Measurements from ENCODE around the gene MICAL2.

Gene MICAL2

DNA sequence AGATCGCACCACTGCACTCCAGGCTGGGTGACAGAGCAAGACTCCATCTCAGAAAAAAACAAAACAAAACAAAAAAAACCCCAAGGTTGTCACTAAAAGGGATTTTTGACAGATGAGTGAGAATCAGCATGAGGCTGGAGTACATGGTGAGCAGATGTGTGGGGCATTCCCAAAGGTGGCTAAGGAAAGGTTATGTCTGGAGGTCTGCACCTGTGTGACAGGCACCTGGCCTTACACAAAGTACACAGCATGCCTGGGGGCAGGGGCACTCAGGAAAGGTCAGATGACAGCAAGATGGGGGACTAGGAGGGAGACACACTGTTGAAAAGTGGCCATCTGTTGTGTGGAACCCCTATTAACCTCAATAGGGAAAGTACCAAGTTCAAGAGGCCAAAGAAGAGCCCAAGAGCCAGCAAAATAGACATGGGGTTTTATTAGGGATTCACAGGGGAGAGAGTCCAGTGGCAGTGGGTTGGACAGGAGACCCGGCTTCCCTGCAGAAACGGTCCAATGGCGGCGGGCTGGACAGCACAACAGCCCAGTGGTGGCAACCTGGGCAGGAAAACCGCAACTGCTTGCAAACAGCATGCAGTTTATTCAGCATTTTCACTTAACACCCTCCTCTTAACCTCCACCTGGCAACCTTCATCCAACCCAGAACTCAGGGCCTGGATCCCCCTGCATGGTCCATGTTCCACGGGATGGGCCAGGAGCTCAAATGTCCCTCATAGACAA, 101.1 kb downstream of the MICAL2 start:
- no peak for ATAC-seq

GRCh38 chr11:12212174-12212820, 101.9 kb downstream of the MICAL2 start:
- TF ChIP-seq ZFP30 (CRISPR knock-in tag; IDR thresholded peaks at IDR 0.05): no peak
- no peak for TF ChIP-seq SNAI2 (CRISPR knock-in tag; IDR thresholded peaks at IDR 0.05)
- TF ChIP-seq ZNF8 (CRISPR knock-in tag; IDR thresholded peaks at IDR 0.05): no peak
- TF ChIP-seq BACH2 (CRISPR knock-in tag; IDR thresholded peaks at IDR 0.05; ENCODE audit: borderline replicate concordance): no peak
- TF ChIP-seq, protein P1, sequence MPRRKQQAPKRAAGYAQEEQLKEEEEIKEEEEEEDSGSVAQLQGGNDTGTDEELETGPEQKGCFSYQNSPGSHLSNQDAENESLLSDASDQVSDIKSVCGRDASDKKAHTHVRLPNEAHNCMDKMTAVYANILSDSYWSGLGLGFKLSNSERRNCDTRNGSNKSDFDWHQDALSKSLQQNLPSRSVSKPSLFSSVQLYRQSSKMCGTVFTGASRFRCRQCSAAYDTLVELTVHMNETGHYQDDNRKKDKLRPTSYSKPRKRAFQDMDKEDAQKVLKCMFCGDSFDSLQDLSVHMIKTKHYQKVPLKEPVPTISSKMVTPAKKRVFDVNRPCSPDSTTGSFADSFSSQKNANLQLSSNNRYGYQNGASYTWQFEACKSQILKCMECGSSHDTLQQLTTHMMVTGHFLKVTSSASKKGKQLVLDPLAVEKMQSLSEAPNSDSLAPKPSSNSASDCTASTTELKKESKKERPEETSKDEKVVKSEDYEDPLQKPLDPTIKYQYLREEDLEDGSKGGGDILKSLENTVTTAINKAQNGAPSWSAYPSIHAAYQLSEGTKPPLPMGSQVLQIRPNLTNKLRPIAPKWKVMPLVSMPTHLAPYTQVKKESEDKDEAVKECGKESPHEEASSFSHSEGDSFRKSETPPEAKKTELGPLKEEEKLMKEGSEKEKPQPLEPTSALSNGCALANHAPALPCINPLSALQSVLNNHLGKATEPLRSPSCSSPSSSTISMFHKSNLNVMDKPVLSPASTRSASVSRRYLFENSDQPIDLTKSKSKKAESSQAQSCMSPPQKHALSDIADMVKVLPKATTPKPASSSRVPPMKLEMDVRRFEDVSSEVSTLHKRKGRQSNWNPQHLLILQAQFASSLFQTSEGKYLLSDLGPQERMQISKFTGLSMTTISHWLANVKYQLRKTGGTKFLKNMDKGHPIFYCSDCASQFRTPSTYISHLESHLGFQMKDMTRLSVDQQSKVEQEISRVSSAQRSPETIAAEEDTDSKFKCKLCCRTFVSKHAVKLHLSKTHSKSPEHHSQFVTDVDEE (CRISPR knock-in tag; IDR thresholded peaks at IDR 0.05): no peak
- TF ChIP-seq TOX (CRISPR knock-in tag; IDR thresholded peaks at IDR 0.05; ENCODE audit: borderline replicate concordance): no peak
- no peak for TF ChIP-seq CSDC2 (CRISPR knock-in tag; IDR thresholded peaks at IDR 0.05)
- TF ChIP-seq, protein P2, sequence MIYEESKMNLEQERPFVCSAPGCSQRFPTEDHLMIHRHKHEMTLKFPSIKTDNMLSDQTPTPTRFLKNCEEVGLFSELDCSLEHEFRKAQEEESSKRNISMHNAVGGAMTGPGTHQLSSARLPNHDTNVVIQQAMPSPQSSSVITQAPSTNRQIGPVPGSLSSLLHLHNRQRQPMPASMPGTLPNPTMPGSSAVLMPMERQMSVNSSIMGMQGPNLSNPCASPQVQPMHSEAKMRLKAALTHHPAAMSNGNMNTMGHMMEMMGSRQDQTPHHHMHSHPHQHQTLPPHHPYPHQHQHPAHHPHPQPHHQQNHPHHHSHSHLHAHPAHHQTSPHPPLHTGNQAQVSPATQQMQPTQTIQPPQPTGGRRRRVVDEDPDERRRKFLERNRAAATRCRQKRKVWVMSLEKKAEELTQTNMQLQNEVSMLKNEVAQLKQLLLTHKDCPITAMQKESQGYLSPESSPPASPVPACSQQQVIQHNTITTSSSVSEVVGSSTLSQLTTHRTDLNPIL (CRISPR knock-in tag; IDR thresholded peaks at IDR 0.05; ENCODE audit: low read depth): no peak
- no peak for TF ChIP-seq ESRRG (CRISPR knock-in tag; IDR thresholded peaks at IDR 0.05)
- TF ChIP-seq PATZ1 (CRISPR knock-in tag; IDR thresholded peaks at IDR 0.05; ENCODE audit: borderline replicate concordance): no peak
- TF ChIP-seq RARB (CRISPR knock-in tag; IDR thresholded peaks at IDR 0.05): no peak
- TF ChIP-seq ZFP3 (CRISPR knock-in tag; IDR thresholded peaks at IDR 0.05): no peak
- no peak for TF ChIP-seq GLIS3 (CRISPR knock-in tag; IDR thresholded peaks at IDR 0.05)
- TF ChIP-seq ZNF565 (CRISPR knock-in tag; conservative IDR thresholded peaks at IDR 0.05; ENCODE audit: low read depth): no peak
- no peak for TF ChIP-seq ARNTL (CRISPR knock-in tag; IDR thresholded peaks at IDR 0.05; ENCODE audit: borderline replicate concordance, low read depth)
- no peak for TF ChIP-seq ZNF70 (CRISPR knock-in tag; IDR thresholded peaks at IDR 0.05)

More for the DNA sequence above, 101.1 kb downstream of the MICAL2 start:
- no peak for TF ChIP-seq ZC3H10 (CRISPR knock-in tag; IDR thresholded peaks at IDR 0.05)
- TF ChIP-seq, protein P1 (CRISPR knock-in tag; IDR thresholded peaks at IDR 0.05): no peak
- TF ChIP-seq, protein P2 (CRISPR knock-in tag; IDR thresholded peaks at IDR 0.05; ENCODE audit: low read depth): no peak
- no peak for TF ChIP-seq ARNTL (CRISPR knock-in tag; IDR thresholded peaks at IDR 0.05; ENCODE audit: borderline replicate concordance, low read depth)
- TF ChIP-seq ZFP30 (CRISPR knock-in tag; IDR thresholded peaks at IDR 0.05): no peak
- no peak for TF ChIP-seq BACH2 (CRISPR knock-in tag; IDR thresholded peaks at IDR 0.05; ENCODE audit: borderline replicate concordance)

GRCh38 chr11:12212821-12213185, 102.4 kb downstream of the MICAL2 start:
- ATAC-seq: no peak
- no peak for TF ChIP-seq BACH2 (CRISPR knock-in tag; IDR thresholded peaks at IDR 0.05; ENCODE audit: borderline replicate concordance)
- no peak for TF ChIP-seq ZNF565 (CRISPR knock-in tag; conservative IDR thresholded peaks at IDR 0.05; ENCODE audit: low read depth)
- no peak for TF ChIP-seq GLIS3 (CRISPR knock-in tag; IDR thresholded peaks at IDR 0.05)
- TF ChIP-seq TCF4 (CRISPR knock-in tag; IDR thresholded peaks at IDR 0.05; ENCODE audit: borderline replicate concordance): no peak
- TF ChIP-seq, protein P1 (CRISPR knock-in tag; IDR thresholded peaks at IDR 0.05): no peak
- TF ChIP-seq, protein P3, sequence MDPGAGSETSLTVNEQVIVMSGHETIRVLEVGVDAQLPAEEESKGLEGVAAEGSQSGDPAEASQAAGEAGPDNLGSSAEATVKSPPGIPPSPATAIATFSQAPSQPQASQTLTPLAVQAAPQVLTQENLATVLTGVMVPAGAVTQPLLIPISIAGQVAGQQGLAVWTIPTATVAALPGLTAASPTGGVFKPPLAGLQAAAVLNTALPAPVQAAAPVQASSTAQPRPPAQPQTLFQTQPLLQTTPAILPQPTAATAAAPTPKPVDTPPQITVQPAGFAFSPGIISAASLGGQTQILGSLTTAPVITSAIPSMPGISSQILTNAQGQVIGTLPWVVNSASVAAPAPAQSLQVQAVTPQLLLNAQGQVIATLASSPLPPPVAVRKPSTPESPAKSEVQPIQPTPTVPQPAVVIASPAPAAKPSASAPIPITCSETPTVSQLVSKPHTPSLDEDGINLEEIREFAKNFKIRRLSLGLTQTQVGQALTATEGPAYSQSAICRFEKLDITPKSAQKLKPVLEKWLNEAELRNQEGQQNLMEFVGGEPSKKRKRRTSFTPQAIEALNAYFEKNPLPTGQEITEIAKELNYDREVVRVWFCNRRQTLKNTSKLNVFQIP (CRISPR knock-in tag; IDR thresholded peaks at IDR 0.05; ENCODE audit: borderline replicate concordance, low read depth): no peak

More at GRCh38 chr11:12212174-12212820, 101.9 kb downstream of the MICAL2 start:
- no peak for ATAC-seq
